ENCODE data around the gene MYO19.
A peak's percentile ranks its signal among the peaks of the same experiment; 100 is the strongest.

GRCh38 chr17:36545077-36545464, 10.4 kb upstream of the MYO19 start:
- TF ChIP-seq POLR2AphosphoS5 (IDR thresholded peaks at IDR 0.05; ENCODE audit: low read depth, low read length) (no peak; the same call in 1 of the 2 replicates), EZH2 (IDR thresholded peaks at IDR 0.05; ENCODE audit: low read depth, low read length, severe bottlenecking) (no peak), RNF2 (IDR thresholded peaks at IDR 0.05; ENCODE audit: borderline replicate concordance, low read depth, low read length, missing control alignments, poor library complexity, severe bottlenecking) (no peak), TBP (IDR thresholded peaks at IDR 0.05; ENCODE audit: low read depth, low read length) (no peak), POLR2A (IDR thresholded peaks at IDR 0.05; ENCODE audit: control extremely low read depth in 1 of 2, low read depth in 2 of 2, low read length in 2 of 2) (peak in 1 of 2 experiments; percentile 56; a peak in 1 of 3 replicates), RAD21 (IDR thresholded peaks at IDR 0.05 in 1 of 2, conservative IDR thresholded peaks at IDR 0.05 in 1 of 2; ENCODE audit: low read depth in 2 of 2, low read length in 2 of 2) (no peak), CTCF (IDR thresholded peaks at IDR 0.05; ENCODE audit: control extremely low read depth in 1 of 3, insufficient read depth in 1 of 3, low read depth in 1 of 3, low read length in 3 of 3) (no peak), EGR1 (IDR thresholded peaks at IDR 0.05; ENCODE audit: borderline replicate concordance, low read depth, low read length) (no peak)

Data from H1 (cell line).